KOPT-K1 (cell line): Measurements from ENCODE around the gene LRRC8C.

Experiments
- H3K27ac ChIP-seq: fragments of 200-600 bp; sonication (generic); 2 replicates; pipeline ENCODE4 v1.5.1; 2016; ENCODE audit warnings: antibody characterized with exemption, mild to moderate bottlenecking, low read depth, low read length; ENCODE audit not compliant: poor library complexity, severe bottlenecking
- H3K36me3 ChIP-seq: fragments of 200-600 bp; sonication (generic); 2 replicates; pipeline ENCODE4 v1.5.1; 2017; ENCODE audit warnings: antibody characterized with exemption, mild to moderate bottlenecking, low read length, moderate library complexity; ENCODE audit not compliant: insufficient read depth
- H3K9me3 ChIP-seq: fragments of 200-600 bp; sonication (generic); 2 replicates; pipeline ENCODE4 v1.5.1; 2017; ENCODE audit warnings: antibody characterized with exemption, low read length, mild to moderate bottlenecking; ENCODE audit not compliant: insufficient read depth, poor library complexity, severe bottlenecking

LRRC8C gene

DNA sequence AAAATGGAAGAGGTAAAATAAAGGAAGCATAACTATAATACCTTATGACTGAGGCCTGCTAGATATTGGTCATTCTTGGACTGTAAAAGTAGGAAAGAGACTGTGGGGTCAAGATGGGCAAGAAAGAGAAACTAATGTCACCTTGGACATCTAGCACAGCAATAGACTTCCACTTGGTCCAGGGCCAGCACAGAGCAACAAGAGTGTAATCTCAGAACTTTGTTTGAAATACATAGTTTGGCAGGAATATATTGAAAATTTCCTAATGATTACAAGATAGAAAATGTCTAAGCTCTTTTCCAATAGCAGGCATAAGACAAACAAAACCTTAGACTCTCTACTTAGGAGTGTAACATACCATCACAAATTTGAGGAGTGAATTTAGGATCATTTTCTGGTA is 4.6 kb downstream of the LRRC8C start:
- Histone ChIP-seq H3K36me3 (no peaks in the 10 kb centered on the region), H3K27ac (no peak overlapping the region), H3K9me3 (no peaks in the 10 kb centered on the region)

DNA sequence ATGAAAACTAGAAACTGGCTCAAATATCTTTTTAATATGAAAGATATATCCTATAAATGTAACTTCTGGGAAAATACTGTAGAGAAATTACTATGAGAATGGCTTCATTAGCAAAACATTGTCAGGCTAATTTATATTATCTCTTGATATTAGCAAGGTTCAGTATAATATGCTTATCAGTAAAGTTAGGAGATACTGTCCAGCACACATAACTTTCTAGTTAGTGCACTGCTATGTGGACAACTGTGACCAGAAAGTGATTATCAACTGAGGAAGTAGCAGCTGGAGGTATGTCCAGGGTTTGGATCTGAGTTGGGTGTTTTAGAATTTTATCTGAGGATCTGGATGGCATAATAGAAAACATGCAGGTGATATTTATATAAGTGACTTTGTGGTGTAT is 7.5 kb downstream of the LRRC8C start:
- Histone ChIP-seq H3K27ac (no peak overlapping the region), H3K9me3 (no peaks in the 10 kb centered on the region), H3K36me3 (no peaks in the 10 kb centered on the region)

DNA sequence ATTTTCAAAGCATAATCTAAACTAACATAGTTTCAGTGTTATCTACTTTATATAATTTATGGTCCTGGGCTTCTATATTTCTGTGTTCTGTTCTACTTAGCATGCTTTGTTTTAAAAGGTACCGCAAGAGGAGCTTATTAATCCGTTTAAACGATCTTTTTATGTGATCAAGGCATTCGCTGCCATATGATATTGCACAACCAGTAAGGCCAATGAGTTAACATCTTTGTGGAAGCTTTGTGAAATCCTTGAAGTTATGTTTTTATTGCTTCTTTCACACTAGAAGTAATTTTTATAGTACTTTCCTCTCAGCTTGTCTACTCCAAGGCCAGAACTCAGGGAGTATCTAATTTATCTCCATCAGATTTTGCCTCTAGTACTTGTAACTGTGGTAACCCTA is 8.9 kb downstream of the LRRC8C start:
- H3K27ac ChIP-seq: no peak overlapping the region
- no peaks in the 10 kb centered on the region for H3K36me3 ChIP-seq
- peaks cover 8% of the 10 kb centered on the region for H3K9me3 ChIP-seq

DNA sequence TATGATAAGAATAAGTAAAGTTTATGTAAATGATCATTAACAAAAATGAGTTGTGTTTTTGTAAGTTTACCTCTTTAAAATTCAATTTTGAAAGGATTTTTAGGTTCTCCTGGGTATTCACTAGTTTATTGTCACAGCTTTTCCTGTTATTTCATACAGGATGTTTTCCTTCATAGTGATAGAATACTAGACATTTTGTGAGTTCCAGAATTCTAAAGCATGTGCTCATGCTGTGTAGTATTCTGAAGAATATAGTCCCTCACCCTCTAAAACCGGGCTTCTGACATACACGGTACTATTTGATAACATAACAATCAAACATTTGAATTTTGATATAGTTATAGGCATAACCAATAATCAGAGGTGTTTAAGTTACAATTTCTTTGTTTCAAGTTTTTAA is 10.7 kb downstream of the LRRC8C start:
- H3K36me3 ChIP-seq: no peaks in the 10 kb centered on the region
- H3K27ac ChIP-seq: no peak overlapping the region
- H3K9me3 ChIP-seq: peaks cover 8% of the 10 kb centered on the region

DNA sequence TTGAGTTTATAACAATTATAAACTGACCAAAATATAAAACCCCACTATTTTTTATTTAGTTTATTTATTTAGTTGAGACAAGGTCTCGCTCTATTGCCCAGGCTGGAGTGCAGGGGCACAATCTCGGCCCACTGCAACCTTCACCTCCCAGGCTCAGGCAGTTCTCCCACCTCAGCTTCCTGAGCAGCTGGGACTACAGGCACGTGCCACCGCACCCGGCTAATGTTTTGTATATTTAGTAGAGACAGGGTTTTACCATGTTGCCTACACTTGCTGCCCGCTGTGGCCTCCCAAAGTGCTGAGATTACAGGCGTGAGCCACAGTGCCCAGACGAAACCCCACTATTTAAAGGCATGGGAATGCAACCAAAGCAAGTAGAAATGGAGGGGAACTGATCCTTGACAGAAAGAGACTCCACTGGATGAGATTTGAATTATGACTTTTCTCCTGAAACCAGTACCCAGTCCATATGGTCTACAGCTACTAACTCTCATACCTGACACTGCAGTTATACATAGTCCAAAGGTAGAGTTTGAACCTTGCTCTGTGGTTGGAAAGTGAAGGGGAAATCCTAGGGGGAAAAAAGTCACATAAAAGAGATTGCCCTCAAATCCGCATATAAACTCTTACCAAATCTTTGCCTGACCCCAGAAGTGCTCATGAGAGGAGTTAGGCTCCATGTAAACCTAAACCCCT is 11.3 kb downstream of the LRRC8C start:
- H3K36me3 ChIP-seq: no peaks in the 10 kb centered on the region
- peaks cover 8% of the 10 kb centered on the region for H3K9me3 ChIP-seq
- no peak overlapping the region for H3K27ac ChIP-seq

DNA sequence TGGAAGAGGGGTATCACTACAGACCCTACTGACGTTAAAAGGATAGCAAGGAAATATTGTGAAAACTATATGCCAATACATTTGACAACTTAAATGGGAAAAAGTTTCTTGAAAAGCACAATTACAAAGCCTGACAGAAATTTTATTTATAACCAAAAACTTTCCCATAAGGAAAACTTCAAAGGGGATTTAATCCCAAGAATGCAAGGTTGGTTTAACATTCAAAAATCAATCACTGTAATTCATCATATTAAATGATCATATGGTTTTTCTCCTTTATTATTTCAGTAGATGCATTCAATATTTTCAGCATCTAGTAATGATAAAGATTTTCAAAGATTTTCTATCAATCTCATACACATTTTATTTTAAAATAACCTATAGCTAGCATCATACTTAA is 13.3 kb downstream of the LRRC8C start:
- Histone ChIP-seq H3K27ac (no peak overlapping the region), H3K9me3 (peaks cover 8% of the 10 kb centered on the region), H3K36me3 (no peaks in the 10 kb centered on the region)

DNA sequence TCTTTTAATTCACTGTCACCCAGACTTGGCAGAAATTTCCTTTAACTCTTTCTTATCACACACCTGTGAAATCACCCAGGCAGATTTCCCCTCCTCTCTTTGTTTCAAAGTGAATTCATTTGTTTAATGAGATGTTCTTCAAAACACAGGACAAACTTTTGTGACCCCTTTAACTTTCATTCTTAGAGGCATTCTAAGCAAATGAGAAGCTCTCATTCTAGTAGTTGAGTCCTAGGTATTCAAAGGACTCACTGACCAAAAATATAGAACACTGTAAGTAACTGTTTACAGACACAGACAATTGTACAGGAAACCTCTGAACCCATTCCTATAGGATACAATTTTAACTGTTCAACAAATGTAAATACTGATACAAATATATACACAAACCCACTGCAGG is 16.9 kb downstream of the LRRC8C start:
- no peaks in the 10 kb centered on the region for H3K36me3 ChIP-seq

DNA sequence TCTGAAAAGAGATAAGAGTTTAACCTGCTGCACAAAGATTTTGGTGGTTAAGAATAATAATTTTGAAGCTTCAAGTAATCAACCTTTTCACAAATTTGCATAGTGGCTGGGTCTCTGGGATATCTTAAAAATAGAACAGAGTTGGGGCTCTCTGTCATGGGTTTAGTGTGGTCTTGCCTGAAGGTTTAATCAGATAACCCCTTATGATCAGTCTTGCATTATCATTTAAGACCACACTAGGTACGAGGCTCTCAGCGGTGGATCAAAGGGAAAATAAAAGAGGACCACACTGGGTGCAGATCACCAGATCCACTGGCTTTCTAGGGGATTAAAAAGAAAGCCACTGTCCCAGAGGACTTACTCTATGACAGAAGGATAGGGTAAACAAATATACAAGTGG is 19.5 kb downstream of the LRRC8C start:
- H3K36me3 ChIP-seq: no peaks in the 10 kb centered on the region
- no peak overlapping the region for H3K27ac ChIP-seq
- H3K9me3 ChIP-seq: no peaks in the 10 kb centered on the region

More for the DNA sequence above, 16.9 kb downstream of the LRRC8C start:
- H3K9me3 ChIP-seq: peaks cover 8% of the 10 kb centered on the region
- H3K27ac ChIP-seq: no peak overlapping the region

DNA sequence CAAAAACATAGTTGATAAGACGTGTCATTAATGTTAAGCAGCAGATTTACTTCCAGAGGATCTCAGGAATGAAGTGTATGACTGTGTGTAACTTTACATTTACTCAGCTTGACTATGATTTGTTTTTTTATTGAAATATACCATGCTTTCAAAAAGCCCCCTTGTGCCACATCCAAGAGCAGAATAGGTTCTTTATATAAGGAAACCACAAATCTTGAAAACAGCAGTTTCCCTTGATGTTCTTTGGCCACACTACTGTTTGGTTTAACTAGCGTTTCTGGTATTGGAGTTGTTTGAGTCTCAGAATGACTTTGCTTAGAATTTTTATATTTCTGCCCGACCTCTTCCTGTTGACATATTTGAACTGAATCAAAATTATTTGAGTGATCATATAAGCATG is 25.0 kb downstream of the LRRC8C start:
- H3K9me3 ChIP-seq: no peaks in the 10 kb centered on the region
- no peaks in the 10 kb centered on the region for H3K36me3 ChIP-seq
- H3K27ac ChIP-seq: no peak overlapping the region

DNA sequence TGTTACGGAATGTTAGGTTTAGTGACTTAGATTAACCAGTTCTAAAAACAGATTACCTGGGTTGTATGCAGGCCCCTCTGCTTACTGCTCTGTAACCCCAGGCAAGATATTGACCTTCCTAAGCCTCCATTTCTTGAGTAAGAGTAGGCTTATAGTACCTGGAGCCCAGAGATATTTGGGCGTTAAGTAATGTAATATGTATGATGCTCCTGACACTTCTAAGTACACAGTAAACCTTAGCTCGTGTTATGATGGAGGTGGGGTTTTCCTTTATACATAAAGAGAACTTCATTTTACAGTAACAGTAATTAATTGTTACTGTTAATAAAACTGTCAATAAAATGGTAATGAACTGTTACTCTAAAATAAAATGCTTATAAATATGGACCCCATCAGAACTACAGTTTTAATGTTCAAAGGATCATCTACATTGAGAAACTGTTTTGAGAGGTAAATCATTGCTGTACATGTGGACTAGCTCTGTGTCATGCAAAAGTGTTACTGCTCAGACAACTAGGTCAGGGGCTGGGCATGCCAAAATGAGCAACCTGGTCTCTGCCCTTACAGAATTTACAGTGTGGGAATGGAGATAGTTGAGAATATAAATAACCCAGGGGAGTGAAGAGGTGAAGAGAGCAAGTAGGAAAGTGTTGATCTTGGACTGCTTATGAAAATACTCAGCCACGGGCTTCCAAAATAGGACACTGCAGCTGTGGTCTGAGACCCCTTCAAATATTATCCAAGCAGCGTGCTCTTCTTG is 26.6 kb downstream of the LRRC8C start:
- Histone ChIP-seq H3K9me3 (peaks cover 6% of the 10 kb centered on the region), H3K36me3 (no peaks in the 10 kb centered on the region), H3K27ac (no peak overlapping the region)

DNA sequence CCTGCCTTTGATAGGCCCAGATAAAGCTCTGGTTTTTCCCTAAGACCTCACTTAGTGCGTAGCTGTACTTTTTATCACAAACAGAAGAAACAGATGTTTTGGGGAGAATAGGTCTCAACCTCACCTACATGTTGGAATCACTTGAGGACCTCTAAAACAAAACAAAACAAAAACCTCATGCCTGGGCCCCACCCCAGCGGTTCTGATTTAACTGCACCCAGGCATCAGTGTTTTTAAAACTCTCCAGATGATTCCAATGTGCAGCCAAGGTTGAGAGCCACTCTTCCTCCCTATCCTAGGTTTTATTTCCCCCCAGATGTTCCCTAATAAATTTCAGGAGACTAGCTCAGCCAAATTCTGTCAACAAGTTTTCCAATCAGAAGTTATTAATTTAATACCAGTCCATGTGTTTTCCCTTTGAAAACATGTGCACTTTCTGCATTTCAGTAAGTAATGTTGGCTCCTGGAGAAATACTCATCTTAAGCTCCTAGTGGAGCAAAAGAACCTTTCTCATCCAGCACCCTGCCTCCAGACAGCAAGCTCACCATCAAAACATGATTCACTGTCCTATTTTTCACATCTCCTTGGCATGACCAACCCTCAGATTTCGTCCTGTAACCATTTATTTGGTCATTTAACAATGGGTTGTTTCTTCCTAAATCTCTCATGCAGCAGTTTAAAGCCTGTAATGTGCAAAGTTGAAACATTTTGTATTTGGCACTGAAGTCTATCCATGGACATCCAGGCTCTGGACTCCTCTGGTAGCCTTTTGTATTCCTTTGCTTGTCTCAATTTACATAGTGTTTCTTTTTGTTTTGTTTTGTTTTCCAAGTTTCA is 27.5 kb downstream of the LRRC8C start:
- H3K9me3 ChIP-seq: peaks cover 6% of the 10 kb centered on the region
- H3K36me3 ChIP-seq: no peaks in the 10 kb centered on the region
- H3K27ac ChIP-seq: no peak overlapping the region

DNA sequence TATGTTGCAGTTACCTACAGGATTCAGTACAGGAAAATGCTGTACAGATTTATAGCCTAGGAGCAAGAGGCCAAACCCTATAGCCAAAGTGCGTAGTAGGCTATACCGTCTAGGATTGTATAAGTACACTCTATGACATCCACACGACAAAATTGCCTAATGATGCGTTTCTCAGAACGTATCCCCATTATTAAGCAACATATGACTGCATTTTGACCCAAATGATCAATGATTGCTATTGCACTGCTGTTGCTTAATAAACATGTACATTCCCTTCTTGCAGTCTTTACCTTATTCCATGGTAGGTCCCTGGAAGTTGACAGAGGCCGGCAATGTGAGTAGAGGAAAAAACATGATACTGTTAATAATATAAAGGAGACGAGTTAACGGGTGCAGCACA is 33.0 kb downstream of the LRRC8C start:
- peaks cover 6% of the 10 kb centered on the region for H3K9me3 ChIP-seq
- H3K27ac ChIP-seq: no peak overlapping the region
- no peaks in the 10 kb centered on the region for H3K36me3 ChIP-seq

DNA sequence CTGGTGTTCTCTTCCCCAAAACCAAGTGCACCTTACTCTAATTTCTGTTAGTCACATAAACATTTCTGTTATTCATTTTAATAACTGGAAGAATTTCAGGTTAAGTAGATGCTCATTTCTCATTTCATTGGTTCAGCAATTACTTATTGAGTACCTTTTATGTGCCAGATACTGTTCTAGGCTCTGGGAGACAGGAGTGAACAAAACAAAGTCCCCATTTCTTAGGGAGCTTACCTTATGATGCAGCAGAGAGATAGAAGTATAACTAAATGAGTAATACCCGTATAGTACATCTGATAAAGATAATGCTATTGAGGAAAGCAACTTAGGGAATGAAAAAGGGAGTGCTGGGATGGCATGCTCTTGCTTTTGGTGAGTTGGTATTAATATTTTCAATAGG is 33.7 kb downstream of the LRRC8C start:
- H3K27ac ChIP-seq: no peak overlapping the region
- peaks cover 6% of the 10 kb centered on the region for H3K9me3 ChIP-seq
- no peaks in the 10 kb centered on the region for H3K36me3 ChIP-seq

DNA sequence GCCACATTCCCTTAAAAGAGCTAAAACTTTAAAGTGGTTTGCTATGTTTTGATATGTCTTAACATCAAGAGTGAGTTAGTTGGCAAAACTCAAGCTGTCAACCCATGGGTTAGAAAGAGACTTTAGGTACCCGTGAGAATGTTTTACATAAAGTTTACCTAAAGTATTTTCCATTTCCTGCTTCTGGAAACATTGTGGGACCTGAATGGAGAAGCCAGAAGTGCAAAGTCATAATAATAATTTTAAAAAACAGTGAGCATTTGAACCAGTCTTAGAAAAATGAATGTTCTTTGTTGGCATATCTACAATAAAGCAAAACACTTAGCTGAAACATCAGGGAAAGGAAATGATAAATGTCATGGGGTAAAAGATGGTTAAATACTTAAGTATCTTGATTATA is 34.8 kb downstream of the LRRC8C start:
- H3K27ac ChIP-seq: no peak overlapping the region
- no peaks in the 10 kb centered on the region for H3K36me3 ChIP-seq
- peaks cover 6% of the 10 kb centered on the region for H3K9me3 ChIP-seq

DNA sequence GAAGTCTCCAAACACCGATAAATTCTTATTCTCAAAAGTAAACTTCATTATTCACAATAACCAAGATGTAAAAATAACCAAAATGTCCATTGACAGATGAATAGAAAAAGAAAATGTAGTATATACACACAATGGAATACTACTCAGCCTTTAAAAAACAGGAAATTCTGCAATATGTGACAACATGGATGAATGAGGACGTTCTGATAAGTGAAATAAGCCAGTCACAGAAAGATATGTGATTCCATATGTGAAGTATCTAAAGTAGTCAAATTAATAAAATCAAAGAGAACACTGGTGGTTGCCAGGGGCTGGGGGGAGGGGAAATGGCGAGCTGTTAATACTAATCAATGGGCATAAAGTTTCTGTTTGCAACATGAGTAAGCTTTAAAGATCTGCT is 36.0 kb downstream of the LRRC8C start:
- H3K9me3 ChIP-seq: peaks cover 5% of the 10 kb centered on the region
- H3K36me3 ChIP-seq: no peaks in the 10 kb centered on the region
- no peak overlapping the region for H3K27ac ChIP-seq
